WTC11 (cell line): ENCODE data around the gene NMBR.

Experiments used
- CBFB ChIP-seq: sonication (generic); formaldehyde crosslinking; IDR thresholded peaks from 2 replicates; pipeline ENCODE4 v1.8.1; 2022; ENCODE audit warnings: mild to moderate bottlenecking, low read depth, missing genetic modification reagents
- FOXP1 ChIP-seq: sonication (generic); formaldehyde crosslinking; IDR thresholded peaks from 2 replicates; pipeline ENCODE4 v1.8.0; 2022; ENCODE audit warnings: missing genetic modification reagents, mild to moderate bottlenecking, moderate library complexity, borderline replicate concordance
- TEAD1 ChIP-seq: sonication (generic); formaldehyde crosslinking; IDR thresholded peaks from 2 replicates; pipeline ENCODE4 v1.8.0; 2022; ENCODE audit warnings: mild to moderate bottlenecking, missing genetic modification reagents
- ZNF138 ChIP-seq: sonication (generic); formaldehyde crosslinking; conservative IDR thresholded peaks from 2 replicates; pipeline ENCODE4 v1.8.1; 2022; ENCODE audit warnings: mild to moderate bottlenecking, moderate library complexity, missing genetic modification reagents
- ZNF232 ChIP-seq: sonication (generic); formaldehyde crosslinking; IDR thresholded peaks from 2 replicates; pipeline ENCODE4 v1.8.0; 2022; ENCODE audit warnings: mild to moderate bottlenecking, missing genetic modification reagents
- TF ChIP-seq, protein P1 (sequence below): fragments of 200-600 bp; IDR thresholded peaks from 2 replicates; pipeline ENCODE4 v1.8.0; 2022; ENCODE audit warnings: antibody characterized with exemption
- TF ChIP-seq, protein P2 (sequence below): sonication (generic); formaldehyde crosslinking; IDR thresholded peaks from 2 replicates; pipeline ENCODE4 v1.8.0; 2023; ENCODE audit warnings: missing genetic modification reagents, mild to moderate bottlenecking, borderline replicate concordance
- TF ChIP-seq, protein P3 (sequence below): sonication (generic); formaldehyde crosslinking; IDR thresholded peaks from 2 replicates; pipeline ENCODE4 v1.8.0; 2023; ENCODE audit warnings: missing genetic modification reagents
- TF ChIP-seq, protein P4 (sequence below): sonication (generic); formaldehyde crosslinking; IDR thresholded peaks from 2 replicates; pipeline ENCODE4 v1.8.0; 2022; ENCODE audit warnings: mild to moderate bottlenecking, missing genetic modification reagents
- TF ChIP-seq, protein P5 (sequence below): sonication (generic); formaldehyde crosslinking; conservative IDR thresholded peaks from 2 replicates; pipeline ENCODE4 v1.8.1; 2023; ENCODE audit warnings: mild to moderate bottlenecking, low read depth, missing genetic modification reagents, moderate library complexity

DNA sequence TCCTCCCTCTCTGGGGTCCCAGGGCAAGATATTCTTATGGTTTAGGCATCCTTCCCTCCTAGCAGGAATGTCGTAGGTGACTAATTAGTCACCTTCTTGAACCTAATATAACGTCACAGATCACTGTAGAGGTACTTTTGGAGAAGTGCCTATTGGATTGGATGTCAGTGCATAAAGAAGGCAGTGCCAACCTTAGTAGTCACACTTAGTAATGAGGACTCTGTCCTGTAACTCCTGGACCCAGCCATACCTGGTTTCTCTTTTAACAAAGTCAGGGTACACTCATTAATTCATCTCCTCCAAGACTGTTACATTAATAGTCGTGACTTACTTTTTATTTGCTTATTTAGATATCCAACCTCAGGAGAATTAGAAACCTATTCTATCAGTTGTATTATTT, 20.1 kb upstream of the NMBR start:
- TF ChIP-seq CBFB (CRISPR knock-in tag) (no peak), ZNF232 (CRISPR knock-in tag) (no peak), TEAD1 (no peak), FOXP1 (CRISPR knock-in tag) (no peak), ZNF138 (CRISPR knock-in tag) (no peak)
- TF ChIP-seq, protein P1, sequence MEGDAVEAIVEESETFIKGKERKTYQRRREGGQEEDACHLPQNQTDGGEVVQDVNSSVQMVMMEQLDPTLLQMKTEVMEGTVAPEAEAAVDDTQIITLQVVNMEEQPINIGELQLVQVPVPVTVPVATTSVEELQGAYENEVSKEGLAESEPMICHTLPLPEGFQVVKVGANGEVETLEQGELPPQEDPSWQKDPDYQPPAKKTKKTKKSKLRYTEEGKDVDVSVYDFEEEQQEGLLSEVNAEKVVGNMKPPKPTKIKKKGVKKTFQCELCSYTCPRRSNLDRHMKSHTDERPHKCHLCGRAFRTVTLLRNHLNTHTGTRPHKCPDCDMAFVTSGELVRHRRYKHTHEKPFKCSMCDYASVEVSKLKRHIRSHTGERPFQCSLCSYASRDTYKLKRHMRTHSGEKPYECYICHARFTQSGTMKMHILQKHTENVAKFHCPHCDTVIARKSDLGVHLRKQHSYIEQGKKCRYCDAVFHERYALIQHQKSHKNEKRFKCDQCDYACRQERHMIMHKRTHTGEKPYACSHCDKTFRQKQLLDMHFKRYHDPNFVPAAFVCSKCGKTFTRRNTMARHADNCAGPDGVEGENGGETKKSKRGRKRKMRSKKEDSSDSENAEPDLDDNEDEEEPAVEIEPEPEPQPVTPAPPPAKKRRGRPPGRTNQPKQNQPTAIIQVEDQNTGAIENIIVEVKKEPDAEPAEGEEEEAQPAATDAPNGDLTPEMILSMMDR = no peak
- TF ChIP-seq, protein P2, sequence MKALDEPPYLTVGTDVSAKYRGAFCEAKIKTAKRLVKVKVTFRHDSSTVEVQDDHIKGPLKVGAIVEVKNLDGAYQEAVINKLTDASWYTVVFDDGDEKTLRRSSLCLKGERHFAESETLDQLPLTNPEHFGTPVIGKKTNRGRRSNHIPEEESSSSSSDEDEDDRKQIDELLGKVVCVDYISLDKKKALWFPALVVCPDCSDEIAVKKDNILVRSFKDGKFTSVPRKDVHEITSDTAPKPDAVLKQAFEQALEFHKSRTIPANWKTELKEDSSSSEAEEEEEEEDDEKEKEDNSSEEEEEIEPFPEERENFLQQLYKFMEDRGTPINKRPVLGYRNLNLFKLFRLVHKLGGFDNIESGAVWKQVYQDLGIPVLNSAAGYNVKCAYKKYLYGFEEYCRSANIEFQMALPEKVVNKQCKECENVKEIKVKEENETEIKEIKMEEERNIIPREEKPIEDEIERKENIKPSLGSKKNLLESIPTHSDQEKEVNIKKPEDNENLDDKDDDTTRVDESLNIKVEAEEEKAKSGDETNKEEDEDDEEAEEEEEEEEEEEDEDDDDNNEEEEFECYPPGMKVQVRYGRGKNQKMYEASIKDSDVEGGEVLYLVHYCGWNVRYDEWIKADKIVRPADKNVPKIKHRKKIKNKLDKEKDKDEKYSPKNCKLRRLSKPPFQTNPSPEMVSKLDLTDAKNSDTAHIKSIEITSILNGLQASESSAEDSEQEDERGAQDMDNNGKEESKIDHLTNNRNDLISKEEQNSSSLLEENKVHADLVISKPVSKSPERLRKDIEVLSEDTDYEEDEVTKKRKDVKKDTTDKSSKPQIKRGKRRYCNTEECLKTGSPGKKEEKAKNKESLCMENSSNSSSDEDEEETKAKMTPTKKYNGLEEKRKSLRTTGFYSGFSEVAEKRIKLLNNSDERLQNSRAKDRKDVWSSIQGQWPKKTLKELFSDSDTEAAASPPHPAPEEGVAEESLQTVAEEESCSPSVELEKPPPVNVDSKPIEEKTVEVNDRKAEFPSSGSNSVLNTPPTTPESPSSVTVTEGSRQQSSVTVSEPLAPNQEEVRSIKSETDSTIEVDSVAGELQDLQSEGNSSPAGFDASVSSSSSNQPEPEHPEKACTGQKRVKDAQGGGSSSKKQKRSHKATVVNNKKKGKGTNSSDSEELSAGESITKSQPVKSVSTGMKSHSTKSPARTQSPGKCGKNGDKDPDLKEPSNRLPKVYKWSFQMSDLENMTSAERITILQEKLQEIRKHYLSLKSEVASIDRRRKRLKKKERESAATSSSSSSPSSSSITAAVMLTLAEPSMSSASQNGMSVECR (CRISPR knock-in tag) = no peak
- TF ChIP-seq, protein P3, sequence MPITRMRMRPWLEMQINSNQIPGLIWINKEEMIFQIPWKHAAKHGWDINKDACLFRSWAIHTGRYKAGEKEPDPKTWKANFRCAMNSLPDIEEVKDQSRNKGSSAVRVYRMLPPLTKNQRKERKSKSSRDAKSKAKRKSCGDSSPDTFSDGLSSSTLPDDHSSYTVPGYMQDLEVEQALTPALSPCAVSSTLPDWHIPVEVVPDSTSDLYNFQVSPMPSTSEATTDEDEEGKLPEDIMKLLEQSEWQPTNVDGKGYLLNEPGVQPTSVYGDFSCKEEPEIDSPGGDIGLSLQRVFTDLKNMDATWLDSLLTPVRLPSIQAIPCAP (CRISPR knock-in tag) = no peak
- TF ChIP-seq, protein P4, sequence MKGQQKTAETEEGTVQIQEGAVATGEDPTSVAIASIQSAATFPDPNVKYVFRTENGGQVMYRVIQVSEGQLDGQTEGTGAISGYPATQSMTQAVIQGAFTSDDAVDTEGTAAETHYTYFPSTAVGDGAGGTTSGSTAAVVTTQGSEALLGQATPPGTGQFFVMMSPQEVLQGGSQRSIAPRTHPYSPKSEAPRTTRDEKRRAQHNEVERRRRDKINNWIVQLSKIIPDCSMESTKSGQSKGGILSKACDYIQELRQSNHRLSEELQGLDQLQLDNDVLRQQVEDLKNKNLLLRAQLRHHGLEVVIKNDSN (CRISPR knock-in tag) = no peak
- TF ChIP-seq, protein P5, sequence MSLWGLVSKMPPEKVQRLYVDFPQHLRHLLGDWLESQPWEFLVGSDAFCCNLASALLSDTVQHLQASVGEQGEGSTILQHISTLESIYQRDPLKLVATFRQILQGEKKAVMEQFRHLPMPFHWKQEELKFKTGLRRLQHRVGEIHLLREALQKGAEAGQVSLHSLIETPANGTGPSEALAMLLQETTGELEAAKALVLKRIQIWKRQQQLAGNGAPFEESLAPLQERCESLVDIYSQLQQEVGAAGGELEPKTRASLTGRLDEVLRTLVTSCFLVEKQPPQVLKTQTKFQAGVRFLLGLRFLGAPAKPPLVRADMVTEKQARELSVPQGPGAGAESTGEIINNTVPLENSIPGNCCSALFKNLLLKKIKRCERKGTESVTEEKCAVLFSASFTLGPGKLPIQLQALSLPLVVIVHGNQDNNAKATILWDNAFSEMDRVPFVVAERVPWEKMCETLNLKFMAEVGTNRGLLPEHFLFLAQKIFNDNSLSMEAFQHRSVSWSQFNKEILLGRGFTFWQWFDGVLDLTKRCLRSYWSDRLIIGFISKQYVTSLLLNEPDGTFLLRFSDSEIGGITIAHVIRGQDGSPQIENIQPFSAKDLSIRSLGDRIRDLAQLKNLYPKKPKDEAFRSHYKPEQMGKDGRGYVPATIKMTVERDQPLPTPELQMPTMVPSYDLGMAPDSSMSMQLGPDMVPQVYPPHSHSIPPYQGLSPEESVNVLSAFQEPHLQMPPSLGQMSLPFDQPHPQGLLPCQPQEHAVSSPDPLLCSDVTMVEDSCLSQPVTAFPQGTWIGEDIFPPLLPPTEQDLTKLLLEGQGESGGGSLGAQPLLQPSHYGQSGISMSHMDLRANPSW (CRISPR knock-in tag) = no peak
